Activated CD4-positive, alpha-beta memory T cell treated with anti-CD3 and anti-CD28 coated beads for 36 hours (primary cell): ENCODE measurements around the gene COPG1. TPM values are rescaled to one million over a fixed set of nuclear protein-coding genes. Genes with fewer than 3 reads are reported as not detected.
A peak's percentile ranks its signal among the peaks of the same experiment; 100 is the strongest.
"Not testable (repeated sequence)": the region's sequence is repeated elsewhere in the genome, so short reads cannot be mapped to it uniquely, and the experiment has no call there.

ENCODE experiments used
- CTCF ChIA-PET: fragments of 350-600 bp; sonication (Branson Sonifier 250); formaldehyde crosslinking; loops from one replicate; lab custom pipeline; 2021; ENCODE audit warnings: antibody characterized with exemption, inconsistent platforms; lab: Charles Lee
- POLR2A ChIA-PET: fragments of 350-600 bp; sonication (Branson Sonifier 250); formaldehyde crosslinking; loops from one replicate; lab custom pipeline; 2021; ENCODE audit warnings: antibody characterized with exemption; lab: Charles Lee
- DNase-seq: peaks from one replicate; pipeline ENCODE4 v3.0.0-alpha.2; 2020
- H3K27ac Mint-ChIP-seq: one replicate; pipeline ENCODE4 v1.8.0; 2021; ENCODE audit warnings: mixed read lengths
- H3K27me3 Mint-ChIP-seq: one replicate; pipeline ENCODE4 v1.8.0; 2021; ENCODE audit warnings: mixed read lengths
- H3K36me3 Mint-ChIP-seq: one replicate; pipeline ENCODE4 v1.8.0; 2021; ENCODE audit warnings: mixed read lengths
- H3K4me1 Mint-ChIP-seq: one replicate; pipeline ENCODE4 v1.8.0; 2021; ENCODE audit warnings: low read depth, mixed read lengths
- H3K4me3 Mint-ChIP-seq: one replicate; pipeline ENCODE4 v1.8.0; 2021; ENCODE audit warnings: mild to moderate bottlenecking, mixed read lengths
- H3K9me3 Mint-ChIP-seq: one replicate; pipeline ENCODE4 v1.8.0; 2021; ENCODE audit warnings: mixed read lengths
- intact Hi-C: fragments of 100-400 bp; cut with micrococcal nuclease; formaldehyde crosslinking; loops from one replicate; pipeline ENCODE4 v1.15.1; 2023
- total RNA-seq, 2 experiments: library from RNA; stranded (reverse); gene quantifications; one replicate each; pipeline ENCODE4 v1.2.3, GENCODE V29; 2021

COPG1 gene
- total RNA-seq, 2 experiments from 2014 or later, result 154 to 162 TPM

DNA sequence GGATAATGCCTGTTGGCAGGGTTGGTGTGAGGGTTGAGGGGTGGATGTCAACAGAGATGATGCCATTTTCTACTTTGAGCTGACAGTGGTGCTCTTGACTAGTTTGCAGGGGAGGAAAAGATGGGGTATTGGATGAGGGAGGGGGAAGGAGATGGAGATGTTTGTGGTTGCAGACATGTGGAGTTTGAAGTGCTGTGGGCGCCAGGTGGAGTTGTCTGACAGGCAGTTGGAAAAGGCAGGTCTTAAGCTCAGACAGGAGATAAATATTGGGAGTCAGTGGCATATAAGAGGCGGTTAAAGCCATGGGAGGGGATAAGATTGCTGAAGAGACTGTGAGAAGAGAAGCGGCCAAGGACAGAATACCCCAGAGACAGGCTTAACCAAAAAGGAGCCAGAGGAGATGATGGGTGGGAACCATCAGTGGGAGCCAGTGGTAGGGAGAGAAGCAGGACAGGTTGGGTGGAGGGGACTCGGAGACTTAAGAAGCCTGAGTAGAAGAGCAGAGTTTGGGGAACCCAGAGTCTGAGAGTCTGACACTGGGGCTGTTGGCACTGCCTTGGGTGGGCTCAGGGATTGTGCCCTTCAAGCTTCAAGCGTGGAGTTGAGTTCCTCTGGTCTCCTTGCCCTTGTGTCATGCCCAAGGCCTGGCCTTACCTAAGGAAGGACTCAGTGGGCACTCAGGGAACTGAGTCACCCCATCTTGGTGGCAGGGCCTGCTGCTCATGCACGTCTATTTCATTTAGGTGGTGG lies 13.9 kb downstream of the COPG1 start:
- no peak for DNase-seq
- H3K27ac Mint-ChIP-seq, result no peak overlapping the region
- intact Hi-C loops, result no loop called here
- POLR2A ChIA-PET, result no interaction called here
- H3K27me3 Mint-ChIP-seq, result no peaks in the 10 kb centered on the region
- H3K9me3 Mint-ChIP-seq, result no peaks in the 10 kb centered on the region
- peaks cover 52% of the 10 kb centered on the region for H3K36me3 Mint-ChIP-seq
- no peaks in the 10 kb centered on the region for H3K4me1 Mint-ChIP-seq
- CTCF ChIA-PET, result interaction anchor here (1.7 kb wide), 1 partner anchor 18 kb away, joined by 3 read pairs; no protein-coding TSS in a partner anchor
- no peak overlapping the region for H3K4me3 Mint-ChIP-seq

DNA sequence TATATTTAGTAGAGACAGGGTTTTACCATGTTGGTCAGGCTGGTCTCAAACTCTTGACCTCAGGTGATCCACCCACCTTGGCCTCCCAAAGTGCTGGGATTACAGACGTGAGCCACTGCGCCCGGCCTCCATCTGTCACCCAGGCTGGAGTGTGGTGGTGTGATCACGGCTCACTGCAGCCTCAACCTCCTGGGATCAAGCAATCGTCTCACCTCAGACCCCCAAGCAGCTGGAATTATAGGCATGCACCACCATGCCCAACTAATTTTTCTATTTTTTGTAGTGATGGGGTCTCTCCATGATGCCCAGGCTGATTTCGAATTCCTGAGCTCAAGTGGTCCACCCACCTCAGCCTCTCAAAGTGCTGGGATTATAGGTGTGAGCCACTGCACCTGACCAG lies 15.6 kb downstream of the COPG1 start:
- not testable (repeated sequence) for H3K27ac Mint-ChIP-seq, DNase-seq

DNA sequence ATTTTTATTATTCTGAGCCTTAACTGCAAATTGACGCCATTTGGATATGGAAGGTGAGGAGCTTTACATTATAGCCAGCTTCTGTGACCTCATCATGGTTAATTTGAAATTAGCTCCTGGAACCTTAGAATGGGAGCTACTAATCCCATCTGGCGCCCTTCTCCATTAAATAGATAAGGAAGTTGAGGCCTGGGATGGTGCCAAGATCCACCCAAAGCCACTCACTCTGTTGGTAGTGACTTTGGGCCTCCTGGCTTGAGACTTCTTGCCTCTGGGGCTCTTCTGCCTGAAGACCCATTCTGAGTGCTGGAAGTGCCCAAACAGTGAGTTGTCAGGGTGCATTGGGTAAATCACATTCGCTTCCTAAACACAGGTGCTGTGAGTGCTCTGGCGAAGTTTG lies 17.2 kb downstream of the COPG1 start:
- ChIA-PET POLR2A (interaction anchor here (1.0 to 1.2 kb wide), 2 partner anchors 49 to 50 kb away, joined by 3 to 4 read pairs; a partner anchor contains a TSS), CTCF (interaction anchor here (1.5 to 1.6 kb wide), 2 partner anchors 50 to 297 kb away, joined by 4 to 5 read pairs; a partner anchor contains a TSS)
- Mint-ChIP-seq H3K4me1 (no peaks in the 10 kb centered on the region), H3K27me3 (no peaks in the 10 kb centered on the region), H3K27ac (no peak overlapping the region), H3K36me3 (peaks cover 57% of the 10 kb centered on the region), H3K9me3 (no peaks in the 10 kb centered on the region), H3K4me3 (no peak overlapping the region)
- intact Hi-C loops, result no loop called here
- no peak for DNase-seq

More for the DNA sequence above, 15.6 kb downstream of the COPG1 start:
- peaks cover 54% of the 10 kb centered on the region for H3K36me3 Mint-ChIP-seq
- intact Hi-C loops, H3K4me1 Mint-ChIP-seq, H3K27me3 Mint-ChIP-seq, H3K4me3 Mint-ChIP-seq, POLR2A ChIA-PET, H3K9me3 Mint-ChIP-seq: not testable (repeated sequence)
- CTCF ChIA-PET, result interaction anchor here (1.5 kb wide), 1 partner anchor 295 kb away, joined by 4 read pairs; no protein-coding TSS in a partner anchor

DNA sequence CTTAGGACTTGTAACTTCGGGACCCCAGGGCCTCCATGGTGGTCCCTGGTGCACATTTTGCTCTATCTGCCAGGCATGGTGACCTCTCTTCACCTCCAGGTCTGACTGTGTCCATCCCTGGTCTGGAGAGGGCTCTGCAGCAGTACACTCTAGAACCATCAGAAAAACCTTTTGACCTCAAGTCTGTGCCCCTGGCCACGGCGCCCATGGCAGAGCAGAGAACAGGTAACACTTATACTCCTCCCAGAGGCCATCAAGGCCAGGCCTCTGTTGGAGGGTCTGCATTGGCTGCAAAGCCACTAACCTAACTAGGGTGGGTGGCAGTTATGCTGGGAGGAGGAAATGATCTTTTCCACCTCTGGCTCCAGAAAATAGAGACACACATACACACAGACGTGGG lies 19.0 kb downstream of the COPG1 start:
- H3K9me3 Mint-ChIP-seq, result no peaks in the 10 kb centered on the region
- CTCF ChIA-PET, result no interaction called here
- no peak for DNase-seq
- H3K4me1 Mint-ChIP-seq, result no peaks in the 10 kb centered on the region
- no peaks in the 10 kb centered on the region for H3K27me3 Mint-ChIP-seq
- no peak overlapping the region for H3K27ac Mint-ChIP-seq
- no peak overlapping the region for H3K4me3 Mint-ChIP-seq
- intact Hi-C loops, result no loop called here
- POLR2A ChIA-PET, result no interaction called here
- H3K36me3 Mint-ChIP-seq, result peaks cover 54% of the 10 kb centered on the region

DNA sequence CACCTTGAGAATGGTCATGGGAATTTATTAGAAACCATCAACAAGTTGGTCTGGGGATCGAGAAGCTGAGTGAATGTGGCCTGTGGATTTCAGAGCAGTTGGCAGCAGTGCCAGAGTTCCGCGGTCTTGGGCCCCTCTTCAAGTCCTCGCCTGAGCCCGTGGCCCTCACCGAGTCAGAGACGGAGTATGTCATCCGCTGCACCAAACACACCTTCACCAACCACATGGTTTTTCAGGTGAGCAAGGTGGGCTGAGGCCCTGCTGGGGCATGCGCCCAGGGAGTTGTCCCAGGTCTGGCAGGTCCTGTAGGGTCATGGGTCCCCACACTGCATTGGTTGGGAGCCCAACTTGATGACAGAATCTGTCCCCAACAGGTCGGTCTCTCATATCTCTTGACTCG lies 22.3 kb downstream of the COPG1 start:
- peak overlapping the region; percentile 45 for H3K27ac Mint-ChIP-seq
- DNase-seq, result no peak
- intact Hi-C loops, result no loop called here
- H3K4me1 Mint-ChIP-seq, result peaks cover 5% of the 10 kb centered on the region
- no peak overlapping the region for H3K4me3 Mint-ChIP-seq
- ChIA-PET POLR2A (interaction anchor here (0.6 kb wide), 1 partner anchor 155 kb away, joined by 3 read pairs; no protein-coding TSS in a partner anchor), CTCF (interaction anchor here (1.4 kb wide), 1 partner anchor 12 kb away, joined by 3 read pairs; no protein-coding TSS in a partner anchor)
- H3K9me3 Mint-ChIP-seq, result no peaks in the 10 kb centered on the region
- H3K27me3 Mint-ChIP-seq, result no peaks in the 10 kb centered on the region
- H3K36me3 Mint-ChIP-seq, result peaks cover 53% of the 10 kb centered on the region

DNA sequence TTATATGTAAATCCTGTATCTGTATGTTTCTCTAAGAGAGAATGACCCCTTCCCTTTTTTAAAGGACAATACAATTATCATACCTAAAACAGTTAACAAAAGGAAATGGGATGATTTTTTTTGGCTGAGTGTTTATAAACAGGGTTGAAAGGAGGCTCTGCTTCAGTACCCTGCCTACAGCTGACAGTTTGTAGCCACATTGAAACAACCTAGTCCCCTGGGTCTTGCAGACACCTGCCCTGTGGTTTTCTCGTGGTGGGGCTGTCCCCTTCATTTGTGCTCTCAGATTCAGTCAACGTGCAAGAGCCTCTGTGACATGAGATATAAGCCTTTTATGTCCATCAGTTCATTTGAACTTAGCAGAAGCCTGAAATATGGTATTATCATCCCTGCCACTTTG lies 27.0 kb downstream of the COPG1 start:
- no peak overlapping the region for H3K4me3 Mint-ChIP-seq
- intact Hi-C loops, result no loop called here

DNA sequence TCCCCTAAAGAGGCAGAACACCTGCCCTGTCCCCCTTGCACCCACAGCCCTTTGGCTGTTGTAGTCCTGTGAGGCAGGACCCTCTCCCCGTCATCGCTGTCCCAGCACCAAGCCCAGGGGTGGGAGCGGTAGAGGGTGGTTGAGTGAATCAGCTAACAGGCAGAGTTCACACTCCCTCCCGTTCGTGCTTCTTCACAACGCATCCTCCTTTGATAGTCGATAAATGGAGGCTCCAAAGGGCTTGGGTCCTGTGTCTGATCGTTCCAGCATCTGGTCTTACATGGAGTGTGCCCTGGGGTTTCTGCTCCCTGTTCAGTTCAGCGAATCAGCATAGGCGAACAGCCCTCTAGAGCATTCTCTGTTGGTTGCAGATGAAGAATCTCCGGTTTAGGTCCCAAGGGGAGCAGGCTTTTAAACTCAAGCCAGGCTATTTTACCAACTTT lies 28.4 kb downstream of the COPG1 start:
- Mint-ChIP-seq H3K36me3 (peaks cover 44% of the 10 kb centered on the region), H3K27ac (peak overlapping the region; percentile 89), H3K4me1 (peaks cover 46% of the 10 kb centered on the region), H3K27me3 (no peaks in the 10 kb centered on the region), H3K9me3 (no peaks in the 10 kb centered on the region), H3K4me3 (peak overlapping the region; percentile 82)
- DNase-seq, result no peak
- intact Hi-C loops, result loop anchor here (1.0 to 2.0 kb wide), 3 partner anchors 38 to 162 kb away; partner anchors contain the start of genes IFT122 and RAB43
- POLR2A ChIA-PET, result interaction anchor here (1.7 to 3.1 kb wide), 2 partner anchors 17 to 38 kb away, joined by 5 to 22 read pairs; a partner anchor contains a TSS
- CTCF ChIA-PET, result interaction anchor here (0.6 to 2.5 kb wide), 4 partner anchors 38 to 308 kb away, joined by 3 to 9 read pairs (median 4); a partner anchor contains a TSS

More for the DNA sequence above, 27.0 kb downstream of the COPG1 start:
- POLR2A ChIA-PET, result no interaction called here
- Mint-ChIP-seq H3K4me1 (peaks cover 32% of the 10 kb centered on the region), H3K36me3 (peaks cover 46% of the 10 kb centered on the region), H3K9me3 (no peaks in the 10 kb centered on the region), H3K27me3 (no peaks in the 10 kb centered on the region), H3K27ac (peak overlapping the region; percentile 45)
- peak; percentile 58 for DNase-seq
- CTCF ChIA-PET, result interaction anchor here (1.2 kb wide), 1 partner anchor 40 kb away, joined by 3 read pairs; a partner anchor contains a TSS

DNA sequence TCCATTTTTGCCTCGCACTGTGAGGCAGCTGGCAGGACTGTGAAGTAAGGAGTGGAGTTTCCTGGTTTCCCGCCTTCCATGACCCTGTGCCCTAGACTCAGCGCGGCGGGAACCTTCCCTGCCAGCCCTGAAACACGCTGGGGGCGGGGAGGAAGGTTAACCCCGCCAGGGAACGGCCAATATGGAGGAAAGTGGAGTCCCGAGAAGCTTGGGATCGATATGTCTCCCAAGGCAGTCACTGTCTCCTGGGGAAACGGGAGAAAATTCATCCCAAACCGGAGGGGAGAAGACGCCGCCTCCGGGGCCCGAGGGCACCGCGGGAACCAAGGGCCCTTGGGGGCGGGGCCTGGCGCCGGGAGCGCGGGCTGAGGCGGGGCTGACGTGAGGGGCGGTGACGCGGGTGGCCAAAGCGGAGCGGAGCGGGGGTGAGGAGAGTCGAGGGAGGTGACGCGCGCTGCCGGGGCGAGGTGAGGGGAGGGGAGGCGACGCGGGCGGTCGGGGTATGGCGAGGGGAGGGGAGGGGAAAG lies 29.1 kb downstream of the COPG1 start, which contains the start of gene HMCES:
Gene HMCES (plus strand): TSS at position 432 of the 527 bp plus-strand sequence. CDS start 863 bp downstream, outside the sequence.
- Mint-ChIP-seq H3K27ac (peak within 1 kb of the TSS; percentile 90), H3K27me3 (no peaks in the 10 kb centered on the region), H3K4me3 (peak within 1 kb of the TSS; percentile 89), H3K36me3 (peaks cover 45% of the 10 kb centered on the region), H3K9me3 (no peaks in the 10 kb centered on the region), H3K4me1 (peaks cover 52% of the 10 kb centered on the region)
- CTCF ChIA-PET, result interaction anchor here (0.6 to 2.5 kb wide), 3 partner anchors 115 to 308 kb away, joined by 3 to 9 read pairs (median 6); no protein-coding TSS in a partner anchor
- intact Hi-C loops, result loop anchor here (1.0 to 2.0 kb wide), 3 partner anchors 38 to 162 kb away; partner anchors contain the start of genes IFT122 and RAB43
- POLR2A ChIA-PET, result interaction anchor here (0.5 to 3.1 kb wide), 5 partner anchors 17 to 706 kb away, joined by 4 to 22 read pairs (median 6); a partner anchor contains a TSS
- DNase-seq, result peak; percentile 97

DNA sequence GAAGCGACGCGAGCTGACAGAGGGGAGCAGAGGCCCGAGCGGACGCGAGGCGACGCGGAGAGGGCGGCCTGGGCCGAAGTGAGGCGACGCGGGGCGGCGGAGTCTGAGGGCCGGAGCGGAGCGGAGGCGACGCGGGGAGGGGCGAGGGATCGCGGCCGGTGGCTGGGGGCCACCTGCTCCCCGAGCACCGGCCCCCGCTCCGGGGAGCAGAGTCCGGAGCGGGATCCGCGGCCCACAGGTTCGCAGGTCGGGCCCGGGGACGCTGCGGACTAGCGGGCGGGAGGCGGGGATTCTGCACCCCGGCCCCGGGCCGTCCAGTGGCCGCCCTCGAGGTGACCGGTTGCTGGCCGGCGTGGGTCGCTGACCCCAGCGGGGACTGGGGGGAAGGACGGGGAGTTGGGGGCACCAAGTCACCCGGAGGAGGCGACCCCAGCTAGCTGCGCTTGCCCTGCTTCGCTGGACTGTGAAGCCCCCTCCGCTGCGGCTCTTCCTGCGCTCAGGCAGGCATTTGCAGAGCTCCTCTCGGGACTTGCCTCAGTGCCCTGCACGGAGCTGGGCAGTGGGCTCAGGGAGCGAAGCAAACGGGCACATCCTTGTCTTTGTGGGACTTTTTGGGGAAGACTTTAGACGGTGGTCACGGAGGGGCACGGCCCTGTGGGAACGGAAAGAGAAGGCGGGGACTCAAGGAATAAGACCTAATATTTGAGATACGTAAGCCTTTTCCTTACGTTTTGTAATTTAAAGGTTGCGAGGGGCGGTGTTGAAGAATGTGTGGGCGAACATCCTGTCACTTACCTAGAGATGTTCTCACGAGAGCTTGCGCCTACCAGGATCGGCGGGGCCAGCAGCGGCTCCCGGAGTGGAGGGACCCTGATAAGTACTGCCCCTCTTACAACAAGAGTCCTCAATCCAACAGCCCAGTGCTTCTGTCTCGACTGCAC lies 29.8 kb downstream of the COPG1 start:
- peaks cover 55% of the 10 kb centered on the region for H3K4me1 Mint-ChIP-seq
- H3K9me3 Mint-ChIP-seq, result no peaks in the 10 kb centered on the region
- ChIA-PET CTCF (interaction anchor here (1.6 to 2.5 kb wide), 3 partner anchors 37 to 309 kb away, joined by 6 to 15 read pairs (median 9); a partner anchor contains a TSS), POLR2A (interaction anchor here (0.5 to 3.1 kb wide), 8 partner anchors 18 to 706 kb away, joined by 3 to 22 read pairs (median 6); partner anchors contain the start of gene COPG1)
- intact Hi-C loops, result loop anchor here (1.0 to 2.0 kb wide), 3 partner anchors 37 to 161 kb away; partner anchors contain the start of genes IFT122 and RAB43
- H3K27me3 Mint-ChIP-seq, result no peaks in the 10 kb centered on the region
- H3K27ac Mint-ChIP-seq, result peak overlapping the region; percentile 90
- H3K36me3 Mint-ChIP-seq, result peaks cover 41% of the 10 kb centered on the region
- DNase-seq, result peak; percentile 77
- H3K4me3 Mint-ChIP-seq, result peak overlapping the region; percentile 89

DNA sequence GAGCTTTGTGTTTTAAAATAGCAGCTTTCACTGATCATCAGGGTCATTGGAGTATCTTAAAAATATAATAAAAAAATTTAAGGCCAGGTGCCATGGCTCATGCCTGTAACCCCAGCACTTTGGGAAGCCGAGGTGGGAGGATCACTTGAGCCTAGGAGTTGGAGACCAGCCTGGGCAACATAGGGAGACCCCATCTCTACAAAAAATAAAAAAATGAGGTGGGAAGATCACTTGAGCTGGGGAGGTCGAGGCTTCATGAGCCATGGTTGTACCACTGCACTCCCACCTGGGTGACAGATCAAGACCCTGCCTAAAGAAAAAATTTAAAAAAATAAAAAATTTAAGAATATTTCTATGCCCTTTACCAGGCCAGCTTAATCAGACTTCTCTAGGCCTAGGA lies 30.8 kb downstream of the COPG1 start:
- ChIA-PET POLR2A (interaction anchor here (0.9 to 3.1 kb wide), 5 partner anchors 22 to 102 kb away, joined by 3 to 22 read pairs (median 6); partner anchors contain the start of gene COPG1), CTCF (interaction anchor here (1.6 kb wide), 1 partner anchor 36 kb away, joined by 15 read pairs; a partner anchor contains a TSS)
- no peak for DNase-seq
- no peaks in the 10 kb centered on the region for H3K27me3 Mint-ChIP-seq
- intact Hi-C loops, result no loop called here
- no peak overlapping the region for H3K27ac Mint-ChIP-seq
- H3K36me3 Mint-ChIP-seq, result peaks cover 40% of the 10 kb centered on the region
- H3K4me1 Mint-ChIP-seq, result peaks cover 55% of the 10 kb centered on the region
- H3K9me3 Mint-ChIP-seq, result no peaks in the 10 kb centered on the region
- H3K4me3 Mint-ChIP-seq, result peak overlapping the region; percentile 89
